ENCODE data around the gene DDA1.

- TF ChIP-seq, protein P1, sequence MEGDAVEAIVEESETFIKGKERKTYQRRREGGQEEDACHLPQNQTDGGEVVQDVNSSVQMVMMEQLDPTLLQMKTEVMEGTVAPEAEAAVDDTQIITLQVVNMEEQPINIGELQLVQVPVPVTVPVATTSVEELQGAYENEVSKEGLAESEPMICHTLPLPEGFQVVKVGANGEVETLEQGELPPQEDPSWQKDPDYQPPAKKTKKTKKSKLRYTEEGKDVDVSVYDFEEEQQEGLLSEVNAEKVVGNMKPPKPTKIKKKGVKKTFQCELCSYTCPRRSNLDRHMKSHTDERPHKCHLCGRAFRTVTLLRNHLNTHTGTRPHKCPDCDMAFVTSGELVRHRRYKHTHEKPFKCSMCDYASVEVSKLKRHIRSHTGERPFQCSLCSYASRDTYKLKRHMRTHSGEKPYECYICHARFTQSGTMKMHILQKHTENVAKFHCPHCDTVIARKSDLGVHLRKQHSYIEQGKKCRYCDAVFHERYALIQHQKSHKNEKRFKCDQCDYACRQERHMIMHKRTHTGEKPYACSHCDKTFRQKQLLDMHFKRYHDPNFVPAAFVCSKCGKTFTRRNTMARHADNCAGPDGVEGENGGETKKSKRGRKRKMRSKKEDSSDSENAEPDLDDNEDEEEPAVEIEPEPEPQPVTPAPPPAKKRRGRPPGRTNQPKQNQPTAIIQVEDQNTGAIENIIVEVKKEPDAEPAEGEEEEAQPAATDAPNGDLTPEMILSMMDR (IDR thresholded peaks at IDR 0.05; ENCODE audit: borderline replicate concordance, extremely low read depth, low read length, poor library complexity, severe bottlenecking) = no peak
- no peak for TF ChIP-seq EZH2 (IDR thresholded peaks at IDR 0.05; ENCODE audit: borderline replicate concordance, low read depth, low read length, severe bottlenecking)
Measured at GRCh38 chr19:17357724-17358123, 48.4 kb downstream of the DDA1 start.
